CD4-positive, alpha-beta T cell treated with Interferon alpha-2 for 1 hour (primary cell): ENCODE data around the gene C9orf153.
"Not testable (repeated sequence)": the region's sequence is repeated elsewhere in the genome, so short reads cannot be mapped to it uniquely, and the experiment has no call there.

Experiments used
- DNase-seq, 2 donors: peaks; one replicate each; pipeline ENCODE4 v3.0.0-alpha.2; 2020 to 2022

The C9orf153 gene

GRCh38 chr9:86259557-86259956, at the start of gene C9orf153:
Gene C9orf153, minus strand, starts transcription at chr9:86259657. Its CDS starts 30,054 bp downstream, at chr9:86229603.
- no peak for DNase-seq

- no peak for DNase-seq
Observed at GRCh38 chr9:86308687-86309086, 49.2 kb upstream of the C9orf153 start.

GRCh38 chr9:86304236-86304730, 44.8 kb upstream of the C9orf153 start:
- DNase-seq: no peak

- peak in 1 of 2 donors; percentile 45 for DNase-seq
Observed at GRCh38 chr9:86303316-86303975, 44.0 kb upstream of the C9orf153 start.

- no peak for DNase-seq
Observed at GRCh38 chr9:86301686-86302085, 42.2 kb upstream of the C9orf153 start.

GRCh38 chr9:86300701-86301100, 41.2 kb upstream of the C9orf153 start:
- no peak for DNase-seq

GRCh38 chr9:86298873-86299272, 39.4 kb upstream of the C9orf153 start:
- no peak for DNase-seq

- not testable (repeated sequence) for DNase-seq
Observed at GRCh38 chr9:86290341-86290740, 30.9 kb upstream of the C9orf153 start.

GRCh38 chr9:86288499-86289198, 29.2 kb upstream of the C9orf153 start:
- no peak for DNase-seq

GRCh38 chr9:86287013-86287412, 27.6 kb upstream of the C9orf153 start:
- peak in 1 of 2 donors; percentile 24 for DNase-seq

- DNase-seq: no peak
Observed at GRCh38 chr9:86286278-86286677, 26.8 kb upstream of the C9orf153 start.

- DNase-seq: no peak
Observed at GRCh38 chr9:86285261-86285660, 25.8 kb upstream of the C9orf153 start.

GRCh38 chr9:86282979-86283535, 23.6 kb upstream of the C9orf153 start:
- no peak for DNase-seq

- peak; percentile 97 for DNase-seq
Observed at GRCh38 chr9:86282077-86282978, 22.9 kb upstream of the C9orf153 start, which contains the start of gene ISCA1. Gene ISCA1, minus strand, starts transcription at chr9:86282538. Its CDS starts 80 bp downstream, at chr9:86282458.

GRCh38 chr9:86281593-86282076, 22.2 kb upstream of the C9orf153 start:
- DNase-seq: no peak

GRCh38 chr9:86280580-86280979, 21.1 kb upstream of the C9orf153 start:
- DNase-seq: no peak

GRCh38 chr9:86279839-86280238, 20.4 kb upstream of the C9orf153 start:
- DNase-seq: no peak

GRCh38 chr9:86277072-86277471, 17.6 kb upstream of the C9orf153 start:
- no peak for DNase-seq

- DNase-seq: no peak
Observed at GRCh38 chr9:86275962-86276361, 16.5 kb upstream of the C9orf153 start.

GRCh38 chr9:86274821-86275643, 15.6 kb upstream of the C9orf153 start:
- DNase-seq: no peak

- DNase-seq: no peak
Observed at GRCh38 chr9:86272221-86272620, 12.8 kb upstream of the C9orf153 start.

GRCh38 chr9:86263876-86264275, 4.4 kb upstream of the C9orf153 start:
- no peak for DNase-seq
